SU-DHL-6 (cell line): ENCODE results near the gene OSBPL9.

Experiments
- H2AFZ ChIP-seq: fragments of 200-600 bp; sonication (generic); 2 replicates; pipeline ENCODE4 v1.6.1; 2014; ENCODE audit warnings: low read depth, mild to moderate bottlenecking, moderate library complexity, mixed read lengths, antibody characterized with exemption, low read length; ENCODE audit not compliant: severe bottlenecking
- H3F3A ChIP-seq: fragments of 200-600 bp; shearing (Covaris generic); 2 replicates; pipeline ENCODE4 v1.6.0; 2016; ENCODE audit warnings: antibody characterized with exemption, mild to moderate bottlenecking; ENCODE audit not compliant: insufficient read depth
- H3K27ac ChIP-seq: fragments of 200-600 bp; sonication (generic); 2 replicates; pipeline ENCODE4 v1.5.1; 2016; ENCODE audit warnings: low read depth, mild to moderate bottlenecking, low read length, moderate library complexity, mixed read lengths
- H3K27me3 ChIP-seq: fragments of 200-600 bp; sonication (generic), shearing (Covaris generic); 2 replicates; pipeline ENCODE4 v1.6.0; 2014; ENCODE audit warnings: mild to moderate bottlenecking, low read length
- H3K36me3 ChIP-seq: fragments of 200-600 bp; sonication (generic); 2 replicates; pipeline ENCODE4 v1.6.1; 2014; ENCODE audit warnings: mild to moderate bottlenecking, low read length, mixed read lengths
- H3K4me2 ChIP-seq: fragments of 300-600, 200-600 bp; shearing (Covaris generic), sonication (generic); 2 replicates; pipeline ENCODE4 v1.6.0; 2014; ENCODE audit warnings: low read length, low read depth, mild to moderate bottlenecking; ENCODE audit not compliant: poor library complexity, severe bottlenecking
- H3K4me3 ChIP-seq: fragments of 200-600 bp; sonication (generic); 2 replicates; pipeline ENCODE4 v1.5.1; 2014; ENCODE audit warnings: antibody characterized with exemption, low read length, mild to moderate bottlenecking, mixed read lengths; ENCODE audit not compliant: insufficient read depth, poor library complexity, severe bottlenecking
- H3K79me2 ChIP-seq: fragments of 200-600 bp; sonication (generic); 2 replicates; pipeline ENCODE4 v1.6.1; 2014; ENCODE audit warnings: mild to moderate bottlenecking, low read length, moderate library complexity; ENCODE audit not compliant: insufficient read depth
- H3K9ac ChIP-seq: fragments of 200-600 bp; sonication (generic); 2 replicates; pipeline ENCODE4 v1.7.0; 2014; ENCODE audit warnings: mild to moderate bottlenecking, low read length
- H3K9me2 ChIP-seq: fragments of 200-600 bp; sonication (generic); replicated peaks from 2 replicates; pipeline ENCODE4 v1.6.1; 2014; ENCODE audit warnings: low read length; ENCODE audit not compliant: insufficient read depth
- H3K9me3 ChIP-seq: fragments of 200-600 bp; sonication (generic); 2 replicates; pipeline ENCODE4 v1.6.1; 2014; ENCODE audit warnings: low read length, mixed read lengths; ENCODE audit not compliant: insufficient read depth
- H4K20me1 ChIP-seq: fragments of 200-600 bp; sonication (generic); 2 replicates; pipeline ENCODE4 v1.6.1; 2014; ENCODE audit warnings: low read depth, mild to moderate bottlenecking, antibody characterized with exemption, low read length, moderate library complexity, mixed read lengths
- CTCF ChIP-seq: fragments of 200-600 bp; sonication (generic); IDR thresholded peaks from one replicate; pipeline ENCODE4 v1.5.1; 2017; ENCODE audit warnings: antibody characterized with exemption, mild to moderate bottlenecking, low read length, moderate library complexity; ENCODE audit not compliant: insufficient read depth, poor library complexity, severe bottlenecking
- EZH2phosphoT487 ChIP-seq: fragments of 200-600 bp; sonication (generic), shearing (Covaris generic); conservative IDR thresholded peaks from 2 replicates; pipeline ENCODE4 v1.6.1; 2018; ENCODE audit warnings: mild to moderate bottlenecking, antibody characterized with exemption, low read length, moderate library complexity, mixed read lengths

OSBPL9 gene

DNA sequence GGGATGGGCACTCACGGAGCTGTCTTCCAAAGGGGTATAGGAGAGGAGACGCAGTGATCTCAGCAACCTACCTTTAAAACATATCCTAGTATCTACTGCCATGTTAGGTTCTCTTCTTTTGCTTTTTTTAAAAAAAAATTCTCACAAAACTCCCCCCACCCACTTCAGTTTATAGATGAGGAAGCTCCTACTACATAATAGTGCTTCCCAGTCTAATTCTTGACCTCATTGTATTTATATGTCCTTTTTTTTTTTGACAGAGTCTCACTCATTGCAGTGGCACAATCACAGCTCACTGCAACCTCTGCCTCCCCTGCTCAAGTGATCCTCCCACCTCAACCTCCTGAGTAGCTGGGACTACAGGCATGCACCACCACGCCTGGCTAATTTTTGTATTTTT lies 99.9 kb downstream of the OSBPL9 start:
- Histone ChIP-seq H3K36me3 (no peaks in the 10 kb centered on the region), H3K9me2 (no peaks in the 10 kb centered on the region), H3K9me3 (no peaks in the 10 kb centered on the region), H3K79me2 (no peaks in the 10 kb centered on the region), H3K4me2 (no peak overlapping the region), H4K20me1 (no peaks in the 10 kb centered on the region), H3F3A (no peaks in the 10 kb centered on the region), H3K27ac (no peak overlapping the region), H2AFZ (no peak overlapping the region), H3K4me3 (no peak overlapping the region), H3K9ac (no peak overlapping the region), H3K27me3 (no peaks in the 10 kb centered on the region)
- TF ChIP-seq CTCF: no peak
- no peak for TF ChIP-seq EZH2phosphoT487

DNA sequence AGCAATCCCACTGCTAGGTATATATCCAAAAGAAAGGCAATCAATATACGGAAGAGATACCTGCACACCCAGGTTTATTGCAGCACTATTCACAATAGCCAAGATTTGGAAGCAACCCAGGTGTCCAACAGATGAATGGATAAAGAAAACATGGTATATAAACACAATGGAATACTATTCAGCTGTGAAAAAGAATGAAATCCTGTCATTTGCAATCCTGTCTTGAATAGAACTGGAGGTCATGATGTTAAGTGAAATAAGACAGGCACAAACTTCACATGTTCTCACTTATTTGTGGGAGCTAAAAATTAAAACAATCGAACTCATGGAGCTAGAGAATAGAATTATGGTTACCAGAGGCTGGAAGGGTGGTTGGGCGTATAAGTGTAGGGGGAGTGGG lies 101.0 kb downstream of the OSBPL9 start:
- H3K36me3 ChIP-seq: no peaks in the 10 kb centered on the region
- H3K4me2 ChIP-seq: no peak overlapping the region
- H3K9ac ChIP-seq: no peak overlapping the region
- H3K9me3 ChIP-seq: no peaks in the 10 kb centered on the region
- no peaks in the 10 kb centered on the region for H3K27me3 ChIP-seq
- H3K4me3 ChIP-seq: no peak overlapping the region
- no peak overlapping the region for H2AFZ ChIP-seq
- H3K9me2 ChIP-seq: no peaks in the 10 kb centered on the region
- H3K27ac ChIP-seq: no peak overlapping the region
- no peaks in the 10 kb centered on the region for H3F3A ChIP-seq
- no peak for TF ChIP-seq CTCF
- no peak for TF ChIP-seq EZH2phosphoT487
- no peaks in the 10 kb centered on the region for H3K79me2 ChIP-seq
- H4K20me1 ChIP-seq: no peaks in the 10 kb centered on the region

DNA sequence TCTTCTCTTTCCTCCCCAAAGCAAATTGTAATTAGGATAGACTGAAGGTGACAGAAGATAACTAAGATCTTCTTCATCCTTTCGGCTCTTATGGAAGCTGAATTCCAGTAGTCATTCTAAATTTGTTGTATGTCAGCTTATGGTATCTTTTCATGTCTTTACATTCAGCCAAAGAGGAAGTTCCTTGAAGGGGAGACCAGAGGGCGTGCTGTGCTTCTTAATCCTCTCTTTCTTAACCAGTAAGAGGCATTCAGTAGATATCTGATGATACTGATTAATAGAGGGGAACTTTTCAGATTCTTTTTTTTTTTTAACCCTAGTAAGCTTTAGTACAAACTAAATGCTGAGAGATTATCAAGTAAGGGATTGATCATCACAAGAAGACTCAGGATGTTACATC lies 102.3 kb downstream of the OSBPL9 start:
- H3K9me3 ChIP-seq: no peaks in the 10 kb centered on the region
- no peaks in the 10 kb centered on the region for H3K9me2 ChIP-seq
- H3K9ac ChIP-seq: no peak overlapping the region
- no peaks in the 10 kb centered on the region for H3K79me2 ChIP-seq
- no peaks in the 10 kb centered on the region for H3K27me3 ChIP-seq
- H3F3A ChIP-seq: no peaks in the 10 kb centered on the region
- H2AFZ ChIP-seq: no peak overlapping the region
- no peak for TF ChIP-seq CTCF
- TF ChIP-seq EZH2phosphoT487: no peak
- no peaks in the 10 kb centered on the region for H3K36me3 ChIP-seq
- H3K4me2 ChIP-seq: no peak overlapping the region
- H3K4me3 ChIP-seq: no peak overlapping the region
- no peak overlapping the region for H3K27ac ChIP-seq
- no peaks in the 10 kb centered on the region for H4K20me1 ChIP-seq

DNA sequence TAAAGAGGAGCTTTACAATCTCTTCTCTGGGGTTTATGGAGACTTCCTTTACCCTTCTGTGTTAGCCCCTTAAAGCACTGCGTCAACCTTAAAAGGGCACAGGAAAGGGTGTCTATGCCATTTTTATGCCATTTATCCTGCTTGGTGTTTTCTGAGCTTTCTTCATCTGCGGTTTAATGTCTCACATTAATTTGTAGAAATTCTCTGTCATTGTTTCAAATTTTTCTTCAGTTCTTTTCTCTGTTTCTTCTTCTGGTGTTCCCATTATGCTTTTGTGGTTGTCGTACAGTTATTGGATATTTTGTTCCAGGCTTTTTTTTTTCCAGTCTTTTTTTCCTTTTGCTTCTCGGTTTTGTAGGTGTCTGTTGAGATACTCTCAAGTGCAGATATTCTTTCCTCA lies 107.9 kb downstream of the OSBPL9 start:
- H3K9me3 ChIP-seq: no peaks in the 10 kb centered on the region

More for the DNA sequence above, 107.9 kb downstream of the OSBPL9 start:
- H3K79me2 ChIP-seq: no peaks in the 10 kb centered on the region
- no peaks in the 10 kb centered on the region for H4K20me1 ChIP-seq
- H3K4me2 ChIP-seq: no peak overlapping the region
- no peak overlapping the region for H2AFZ ChIP-seq
- TF ChIP-seq EZH2phosphoT487 (no peak), CTCF (no peak)
- H3K27me3 ChIP-seq: no peaks in the 10 kb centered on the region
- no peaks in the 10 kb centered on the region for H3K9me2 ChIP-seq
- H3K9ac ChIP-seq: no peak overlapping the region
- no peak overlapping the region for H3K27ac ChIP-seq
- no peaks in the 10 kb centered on the region; the same call in 1 of the 2 replicates for H3F3A ChIP-seq
- H3K4me3 ChIP-seq: no peak overlapping the region
- H3K36me3 ChIP-seq: no peaks in the 10 kb centered on the region
